NCI-H345 (cell line): ENCODE data around the gene POP4.
"Not testable (repeated sequence)": the region's sequence is repeated elsewhere in the genome, so short reads cannot be mapped to it uniquely, and the experiment has no call there.

ENCODE experiments used
- DNase-seq: peaks from one replicate; lab custom pipeline; 2025; lab: John Stamatoyannopoulos, UW

The POP4 gene

DNA sequence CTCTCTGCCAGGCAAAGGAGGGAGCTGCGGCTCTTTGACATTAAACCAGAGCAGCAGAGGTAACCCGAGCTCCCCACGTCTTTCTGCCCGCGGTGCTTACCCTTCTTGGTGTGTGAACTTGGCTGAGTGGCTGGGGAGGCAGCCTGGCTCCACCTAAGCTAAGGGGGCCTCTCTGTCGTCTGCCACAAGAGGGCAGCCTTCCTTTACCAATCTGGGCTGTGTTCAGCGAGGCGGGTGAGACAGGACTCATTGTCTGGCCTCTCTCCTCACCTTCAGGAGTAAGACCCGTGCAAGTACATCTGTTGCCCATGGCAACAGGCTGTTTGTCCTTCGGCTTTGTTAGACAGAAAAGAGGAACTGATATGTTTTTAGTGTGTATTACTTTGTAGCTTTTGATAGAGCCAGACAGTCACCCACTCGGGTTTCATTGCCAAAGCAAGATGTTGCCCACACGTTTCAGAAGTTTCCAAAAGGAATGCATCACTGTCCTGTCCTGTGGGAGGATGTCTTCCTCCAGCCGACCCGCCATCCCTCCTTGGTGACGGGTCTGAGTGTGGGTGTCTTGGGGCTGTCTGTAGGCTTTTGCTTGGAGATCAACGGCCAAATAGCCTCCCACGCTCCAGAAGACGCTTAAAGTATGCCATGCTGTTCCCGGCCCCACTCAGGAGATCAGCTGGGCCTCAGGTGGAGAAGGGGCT, 4.6 kb downstream of the POP4 start:
- peak; percentile 88 for DNase-seq

DNA sequence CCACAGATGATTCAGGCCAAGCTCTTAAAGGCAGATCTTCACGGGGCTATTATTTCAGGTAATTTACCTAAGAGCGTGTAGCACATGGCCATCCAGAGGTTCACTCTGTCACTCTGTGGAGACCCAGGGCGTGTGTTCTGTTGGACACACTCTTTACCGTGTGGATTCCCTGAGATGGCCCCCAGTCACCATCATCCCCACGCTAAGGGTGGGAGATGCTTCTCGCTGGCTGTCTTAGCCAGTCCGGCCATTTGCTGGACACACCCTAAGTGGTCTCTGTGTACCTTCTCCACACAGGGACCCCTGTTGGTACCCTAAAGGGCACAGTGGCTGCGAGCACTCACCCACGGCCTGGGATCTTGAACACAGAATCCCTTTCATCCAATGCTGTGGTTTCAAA, 6.0 kb downstream of the POP4 start:
- DNase-seq = no peak

- DNase-seq = no peak
Measured at GRCh38 chr19:29612801-29613595, 6.9 kb downstream of the POP4 start.

DNA sequence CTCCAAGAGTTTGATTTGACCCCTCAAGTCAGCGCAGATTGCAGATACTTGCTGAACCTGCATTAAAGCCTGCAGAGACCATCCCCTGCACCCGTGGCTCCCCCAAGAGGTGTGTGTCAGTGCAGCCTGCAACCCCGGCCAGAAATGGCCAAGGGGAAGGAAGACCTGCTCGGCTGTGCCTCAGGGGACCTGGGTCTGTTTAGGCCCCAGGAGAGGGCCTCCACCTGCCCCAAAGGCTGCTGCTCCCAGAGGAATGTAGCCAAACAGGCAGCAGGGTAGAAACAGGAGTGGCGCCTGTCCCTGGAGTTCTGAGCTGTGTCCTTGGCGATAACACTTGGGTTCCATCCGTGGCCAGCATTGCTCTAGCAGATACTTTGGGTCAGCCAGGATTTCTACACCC, 8.0 kb downstream of the POP4 start:
- DNase-seq = no peak

- no peak for DNase-seq
Measured at GRCh38 chr19:29614780-29615179, 8.7 kb downstream of the POP4 start.

GRCh38 chr19:29615891-29616425, 9.9 kb downstream of the POP4 start:
- no peak for DNase-seq

DNA sequence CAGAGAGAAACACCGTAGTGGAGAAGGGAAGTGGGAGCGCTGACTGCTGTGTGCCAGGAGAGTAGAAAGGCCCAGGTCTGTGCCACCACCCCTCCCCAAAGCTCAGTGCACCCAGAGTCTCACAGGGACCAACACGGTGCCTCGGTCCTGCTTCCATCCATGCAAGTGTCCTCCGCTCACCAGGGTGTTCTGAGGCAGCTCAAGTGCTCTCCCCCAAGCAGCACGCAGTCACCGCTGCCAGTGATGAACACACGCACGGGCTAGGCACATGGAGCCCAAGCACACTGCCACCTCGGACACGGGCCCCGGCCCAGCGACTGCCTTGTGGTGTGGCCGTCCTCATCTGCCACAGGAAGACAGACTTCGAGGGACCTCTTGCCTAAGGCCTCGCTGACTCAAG, 10.5 kb downstream of the POP4 start:
- no peak for DNase-seq

DNA sequence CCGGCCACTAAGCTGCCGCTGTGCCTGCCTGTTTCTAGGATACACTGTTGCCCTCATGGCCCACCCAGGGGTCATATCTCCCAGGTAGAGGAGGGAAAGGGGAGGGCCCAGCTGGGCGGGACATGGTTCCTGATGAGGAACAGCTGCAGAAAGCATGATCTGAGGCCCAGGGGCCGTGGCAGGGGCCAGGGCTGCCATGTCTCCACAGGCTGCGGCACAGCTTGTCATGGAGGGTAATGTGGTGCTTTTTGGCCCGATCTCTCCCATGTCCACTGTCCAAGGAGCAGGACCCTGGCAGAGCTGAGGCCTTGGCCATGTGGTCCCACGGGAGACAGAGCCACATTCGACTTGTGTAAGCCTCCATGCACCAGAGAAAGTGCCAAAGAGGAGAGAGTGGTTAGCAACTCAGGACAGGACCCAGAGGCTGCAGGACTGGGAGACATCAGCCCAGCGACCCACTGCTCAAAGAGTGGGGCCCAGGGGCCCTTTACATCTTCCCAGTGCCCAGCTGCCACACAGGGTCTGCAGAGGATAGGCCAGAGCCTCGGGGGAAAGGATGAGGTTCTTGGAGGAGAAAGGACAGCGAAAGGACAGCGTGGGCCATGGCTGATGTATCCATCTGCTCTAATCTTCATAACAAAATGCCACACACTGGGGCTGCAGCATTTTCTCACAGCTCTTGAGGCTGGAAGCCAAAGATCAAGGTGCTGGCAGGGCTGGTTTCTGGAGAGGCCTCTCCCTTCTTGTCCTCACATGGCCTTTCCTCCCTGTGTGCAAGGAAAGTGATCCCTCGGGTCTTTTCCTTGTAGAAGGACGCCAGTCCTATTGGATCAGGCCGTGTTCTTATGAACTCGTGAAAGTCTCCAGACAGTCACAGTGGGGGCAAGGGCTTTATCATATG, 11.5 kb downstream of the POP4 start:
- DNase-seq = no peak

- DNase-seq = no peak
Measured at GRCh38 chr19:29618434-29618833, 12.4 kb downstream of the POP4 start.

DNA sequence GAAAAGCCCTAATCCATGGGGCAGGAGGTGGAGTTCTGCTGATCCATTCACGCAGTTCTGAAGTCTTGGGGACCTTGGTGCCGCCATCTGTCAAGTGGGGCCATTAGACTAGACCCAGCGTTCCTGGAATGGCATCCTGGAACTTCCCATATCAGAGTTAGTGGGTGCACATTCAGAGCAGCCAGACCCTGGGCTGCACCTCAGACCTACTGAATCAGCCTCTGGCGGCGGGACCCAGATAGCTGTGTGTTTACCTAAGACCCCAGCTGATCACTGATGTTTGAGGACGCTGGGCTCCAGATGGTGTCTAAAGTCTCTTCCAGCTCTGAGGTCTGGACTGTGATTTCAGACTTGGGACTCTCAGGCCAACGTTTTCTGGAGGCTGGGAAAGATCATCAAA, 12.8 kb downstream of the POP4 start:
- no peak for DNase-seq

DNA sequence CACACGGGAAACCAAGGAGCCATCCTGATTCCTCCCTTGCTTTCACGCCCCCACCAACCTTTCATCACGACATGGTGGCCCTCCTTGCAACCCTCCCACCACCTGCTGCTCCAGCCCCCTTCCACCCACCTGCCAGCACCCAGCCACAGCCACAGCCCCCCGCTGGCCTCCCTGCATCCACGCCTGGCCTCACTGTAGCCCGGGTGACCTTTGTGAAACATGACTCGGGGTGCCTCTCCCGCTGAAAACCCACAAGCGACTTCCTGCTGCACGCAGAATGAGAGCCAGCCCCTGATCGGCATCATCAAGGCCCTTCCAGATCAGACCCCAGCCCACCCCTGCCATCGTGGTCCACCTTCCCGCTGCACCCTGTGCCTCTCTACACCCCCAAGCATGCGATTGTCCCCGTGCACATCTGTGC, 14.9 kb downstream of the POP4 start:
- DNase-seq = no peak

- no peak for DNase-seq
Measured at GRCh38 chr19:29622166-29623070, 16.3 kb downstream of the POP4 start.

GRCh38 chr19:29623726-29624488, 17.8 kb downstream of the POP4 start:
- no peak for DNase-seq

GRCh38 chr19:29624489-29625185, 18.6 kb downstream of the POP4 start:
- DNase-seq = no peak

DNA sequence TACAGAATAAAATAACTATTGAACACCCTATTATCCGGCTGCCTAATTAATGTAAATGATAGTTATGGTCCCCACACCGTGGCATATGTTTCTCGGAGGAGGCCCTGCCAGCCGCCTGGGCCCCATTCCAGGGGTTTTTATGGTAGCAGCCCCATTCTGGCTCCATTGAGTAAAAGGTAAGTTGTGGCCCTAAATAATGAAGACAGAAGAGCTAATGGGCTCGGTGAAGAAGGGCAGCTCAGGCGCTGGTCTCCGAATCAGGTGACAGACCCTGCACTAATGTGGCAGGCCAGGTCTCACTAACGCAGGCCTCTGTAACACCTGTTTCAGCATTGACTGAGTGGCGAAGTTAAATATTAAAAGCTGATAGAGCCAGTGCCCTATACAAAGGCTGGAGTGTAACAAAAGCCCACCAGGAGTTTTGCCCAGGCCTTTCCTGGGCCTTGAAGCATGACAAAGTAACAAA, 19.1 kb downstream of the POP4 start:
- DNase-seq = no peak

- no peak for DNase-seq
Measured at GRCh38 chr19:29626386-29626785, 20.3 kb downstream of the POP4 start.

GRCh38 chr19:29626832-29627231, 20.7 kb downstream of the POP4 start:
- DNase-seq = not testable (repeated sequence)

- DNase-seq = no peak
Measured at GRCh38 chr19:29628661-29629385, 22.7 kb downstream of the POP4 start.
